GM12872 (cell line): ENCODE data around the gene PXYLP1.

Experiments used
- TF ChIP-seq, protein P1 (sequence below): IDR thresholded peaks from 3 replicates; pipeline ENCODE4 v1.5.1; 2011; ENCODE audit warnings: low read depth, mild to moderate bottlenecking, low read length, moderate library complexity; ENCODE audit not compliant: insufficient read depth

PXYLP1 gene

GRCh38 chr3:141275511-141275910, 43.9 kb downstream of the PXYLP1 start:
- TF ChIP-seq, protein P1, sequence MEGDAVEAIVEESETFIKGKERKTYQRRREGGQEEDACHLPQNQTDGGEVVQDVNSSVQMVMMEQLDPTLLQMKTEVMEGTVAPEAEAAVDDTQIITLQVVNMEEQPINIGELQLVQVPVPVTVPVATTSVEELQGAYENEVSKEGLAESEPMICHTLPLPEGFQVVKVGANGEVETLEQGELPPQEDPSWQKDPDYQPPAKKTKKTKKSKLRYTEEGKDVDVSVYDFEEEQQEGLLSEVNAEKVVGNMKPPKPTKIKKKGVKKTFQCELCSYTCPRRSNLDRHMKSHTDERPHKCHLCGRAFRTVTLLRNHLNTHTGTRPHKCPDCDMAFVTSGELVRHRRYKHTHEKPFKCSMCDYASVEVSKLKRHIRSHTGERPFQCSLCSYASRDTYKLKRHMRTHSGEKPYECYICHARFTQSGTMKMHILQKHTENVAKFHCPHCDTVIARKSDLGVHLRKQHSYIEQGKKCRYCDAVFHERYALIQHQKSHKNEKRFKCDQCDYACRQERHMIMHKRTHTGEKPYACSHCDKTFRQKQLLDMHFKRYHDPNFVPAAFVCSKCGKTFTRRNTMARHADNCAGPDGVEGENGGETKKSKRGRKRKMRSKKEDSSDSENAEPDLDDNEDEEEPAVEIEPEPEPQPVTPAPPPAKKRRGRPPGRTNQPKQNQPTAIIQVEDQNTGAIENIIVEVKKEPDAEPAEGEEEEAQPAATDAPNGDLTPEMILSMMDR = no peak

- TF ChIP-seq, protein P1 = no peak
Measured at GRCh38 chr3:141275973-141276372, 44.3 kb downstream of the PXYLP1 start.

DNA sequence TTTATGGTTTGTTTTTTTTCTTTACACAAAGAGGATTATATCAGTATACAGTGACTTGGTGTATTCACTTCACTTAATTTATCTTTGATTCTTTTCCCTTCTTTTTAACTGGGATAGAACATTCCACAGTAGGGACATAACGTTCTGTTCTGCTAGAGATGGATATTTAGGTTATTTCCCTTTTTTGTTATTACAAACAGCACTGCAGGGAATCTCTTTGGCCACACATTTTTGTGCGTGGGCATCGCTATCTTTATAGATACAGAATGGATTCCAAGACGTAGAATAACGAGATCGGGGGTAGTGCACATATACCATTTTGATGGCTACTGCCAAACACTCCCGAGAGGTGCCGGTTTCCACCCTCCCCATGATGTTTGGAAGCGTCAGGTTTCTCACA, 44.8 kb downstream of the PXYLP1 start:
- TF ChIP-seq, protein P1 = no peak

GRCh38 chr3:141277451-141277850, 45.8 kb downstream of the PXYLP1 start:
- TF ChIP-seq, protein P1 = no peak

GRCh38 chr3:141278196-141279076, 46.8 kb downstream of the PXYLP1 start:
- TF ChIP-seq, protein P1 = no peak

DNA sequence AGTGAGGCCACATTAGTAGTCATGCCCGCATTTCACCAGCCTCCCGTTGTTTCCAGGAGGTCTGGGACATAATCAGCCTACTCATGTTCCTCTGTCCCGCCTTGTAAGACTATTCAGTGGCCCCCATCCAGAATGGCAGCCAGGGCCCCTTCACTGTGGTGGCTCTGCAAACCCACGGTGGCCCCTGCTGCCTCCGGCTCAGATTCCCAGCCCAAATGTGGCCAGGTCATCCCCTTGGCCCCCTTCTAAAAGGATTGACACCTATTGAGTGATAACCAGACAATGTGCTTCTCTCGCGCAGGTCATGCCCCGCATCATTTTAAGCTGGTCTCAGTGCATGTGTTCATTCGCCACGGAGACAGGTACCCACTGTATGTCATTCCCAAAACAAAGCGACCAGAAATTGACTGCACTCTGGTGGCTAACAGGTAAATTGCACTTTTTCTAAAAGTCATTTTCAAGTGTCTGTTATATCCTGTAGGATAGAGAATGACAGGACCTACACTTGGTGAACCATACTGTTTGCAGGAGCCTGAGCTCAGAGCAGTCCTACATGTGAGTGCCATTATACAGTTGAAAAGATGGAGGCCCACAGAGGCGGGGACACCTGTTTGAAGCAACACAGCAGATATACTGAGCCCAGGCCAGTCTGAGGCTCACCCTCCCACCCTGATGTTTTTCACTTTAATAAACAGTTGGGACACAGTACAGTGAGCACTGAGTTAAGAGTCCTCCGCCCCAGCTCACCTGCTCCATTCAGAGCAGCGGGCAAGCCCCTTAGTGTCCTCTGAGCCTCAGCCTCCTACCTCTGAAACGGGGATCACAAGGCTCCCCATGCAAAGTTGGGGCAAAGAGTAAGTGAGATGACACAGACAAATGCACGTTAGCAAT, 47.7 kb downstream of the PXYLP1 start:
- TF ChIP-seq, protein P1 = peak; percentile 70

DNA sequence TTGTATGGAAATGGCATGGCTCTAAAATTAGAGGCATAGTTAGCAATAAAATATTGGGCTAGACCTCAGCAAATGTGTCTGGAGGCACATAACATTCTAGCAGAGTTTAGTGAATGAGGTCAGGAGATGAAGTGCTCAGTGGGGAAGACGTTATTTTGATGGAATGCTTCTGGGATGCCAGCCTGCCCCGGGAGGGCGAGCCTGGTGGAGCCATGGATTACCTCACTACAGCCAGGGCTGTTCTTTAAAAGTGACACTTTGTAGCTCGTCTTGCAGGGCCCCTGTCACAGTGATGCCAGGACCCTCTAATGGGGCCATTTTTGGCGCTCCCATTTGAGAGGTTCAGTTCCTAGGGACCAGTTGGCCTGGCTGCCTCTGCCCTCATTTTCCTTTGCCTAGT, 48.5 kb downstream of the PXYLP1 start:
- TF ChIP-seq, protein P1 = no peak
